ENCODE results near the gene PANK4. TPM values are rescaled to one million over a fixed set of nuclear protein-coding genes. Genes with fewer than 3 reads are reported as not detected.

PANK4 gene
- polyA plus RNA-seq, 1 donor (not counting 4 experiments of a cell fraction or from before 2014, with no cell fraction given), result 14.5 TPM

- no peaks in the 10 kb centered on the region for H3K27me3 ChIP-seq (ENCODE audit: control insufficient read depth, extremely low read depth, insufficient read depth, low read length)
- H3K9me1 ChIP-seq (ENCODE audit: control insufficient read depth, extremely low read depth, insufficient read depth, low read length), result no peaks in the 10 kb centered on the region
- no peak overlapping the region for H3K27ac ChIP-seq (ENCODE audit: control insufficient read depth, insufficient read depth, low read length)
- peaks cover 15 to 20% of the 10 kb centered on the region in 2 experiments for H3K36me3 ChIP-seq (ENCODE audit: control insufficient read depth in 2 of 2, extremely low read depth in 1 of 2, insufficient read depth in 2 of 2, low read length in 2 of 2)
- FAIRE-seq (no peak), DNase-seq (ENCODE audit: low read depth, low spot score) (no peak)
- dilution Hi-C loops (cut with MboI; ENCODE audit: extremely low pct_ligation_motif_present, low sequenced_read_pairs), result no loop called here
- TF ChIP-seq EZH2 (IDR thresholded peaks at IDR 0.05; ENCODE audit: low read length) (no peak), CTCF (optimal IDR thresholded peaks at IDR 0.05 in 1 of 3, IDR thresholded peaks at IDR 0.05 in 1 of 3, conservative IDR thresholded peaks at IDR 0.05 in 1 of 3; ENCODE audit: extremely low read depth in 1 of 3, insufficient read depth in 2 of 3, low read length in 3 of 3) (no peak)
- H4K20me1 ChIP-seq (ENCODE audit: control insufficient read depth, extremely low read depth, insufficient read depth, low read length), result no peaks in the 10 kb centered on the region
- no peak overlapping the region for H3K9ac ChIP-seq (ENCODE audit: control insufficient read depth, extremely low read depth, insufficient read depth, low read length)
- H3K79me2 ChIP-seq (ENCODE audit: control insufficient read depth, insufficient read depth, low read length), result no peaks in the 10 kb centered on the region
- H3K4me2 ChIP-seq (ENCODE audit: control insufficient read depth, extremely low read depth, insufficient read depth, low read depth, low read length), result no peak overlapping the region
- no peak overlapping the region for H3K4me3 ChIP-seq (ENCODE audit: control insufficient read depth in 2 of 3, extremely low read depth in 1 of 3, insufficient read depth in 2 of 3, low read depth in 1 of 3, low read length in 3 of 3)
- no peak overlapping the region for H2AFZ ChIP-seq (ENCODE audit: control insufficient read depth, low read length)
- H3K4me1 ChIP-seq (ENCODE audit: control insufficient read depth, extremely low read depth, insufficient read depth, low read length), result peaks cover 7% of the 10 kb centered on the region
- H3K9me3 ChIP-seq (ENCODE audit: control insufficient read depth, low read depth, low read length), result no peaks in the 10 kb centered on the region
Measured at GRCh38 chr1:2499260-2499659, 27.1 kb downstream of the PANK4 start.

GRCh38 chr1:2498648-2499047 lies 27.7 kb downstream of the PANK4 start:
- H4K20me1 ChIP-seq (ENCODE audit: control insufficient read depth, extremely low read depth, insufficient read depth, low read length), result no peaks in the 10 kb centered on the region
- TF ChIP-seq EZH2 (IDR thresholded peaks at IDR 0.05; ENCODE audit: low read length) (no peak), CTCF (optimal IDR thresholded peaks at IDR 0.05 in 1 of 3, IDR thresholded peaks at IDR 0.05 in 1 of 3, conservative IDR thresholded peaks at IDR 0.05 in 1 of 3; ENCODE audit: extremely low read depth in 1 of 3, insufficient read depth in 2 of 3, low read length in 3 of 3) (no peak)
- dilution Hi-C loops (cut with MboI; ENCODE audit: extremely low pct_ligation_motif_present, low sequenced_read_pairs), result no loop called here

More at GRCh38 chr1:2498648-2499047, 27.7 kb downstream of the PANK4 start:
- no peaks in the 10 kb centered on the region for H3K9me3 ChIP-seq (ENCODE audit: control insufficient read depth, low read depth, low read length)
- peaks cover 13% of the 10 kb centered on the region for H3K4me1 ChIP-seq (ENCODE audit: control insufficient read depth, extremely low read depth, insufficient read depth, low read length)
- H3K27ac ChIP-seq (ENCODE audit: control insufficient read depth, insufficient read depth, low read length), result no peak overlapping the region
- H2AFZ ChIP-seq (ENCODE audit: control insufficient read depth, low read length), result no peak overlapping the region
- DNase-seq (ENCODE audit: low read depth, low spot score), result no peak
- H3K79me2 ChIP-seq (ENCODE audit: control insufficient read depth, insufficient read depth, low read length), result no peaks in the 10 kb centered on the region
- H3K9ac ChIP-seq (ENCODE audit: control insufficient read depth, extremely low read depth, insufficient read depth, low read length), result no peak overlapping the region
- H3K9me1 ChIP-seq (ENCODE audit: control insufficient read depth, extremely low read depth, insufficient read depth, low read length), result no peaks in the 10 kb centered on the region
- no peaks in the 10 kb centered on the region for H3K27me3 ChIP-seq (ENCODE audit: control insufficient read depth, extremely low read depth, insufficient read depth, low read length)
- no peak for FAIRE-seq
- no peak overlapping the region for H3K4me2 ChIP-seq (ENCODE audit: control insufficient read depth, extremely low read depth, insufficient read depth, low read depth, low read length)
- H3K4me3 ChIP-seq (ENCODE audit: control insufficient read depth in 2 of 3, extremely low read depth in 1 of 3, insufficient read depth in 2 of 3, low read depth in 1 of 3, low read length in 3 of 3), result no peak overlapping the region
- H3K36me3 ChIP-seq (ENCODE audit: control insufficient read depth in 2 of 2, extremely low read depth in 1 of 2, insufficient read depth in 2 of 2, low read length in 2 of 2), result peaks cover 15 to 20% of the 10 kb centered on the region in 2 experiments

Measured in keratinocyte (primary cell).